ENCODE measurements around the gene KCNIP2. TPM values are rescaled to one million over a fixed set of nuclear protein-coding genes. Genes with fewer than 3 reads are reported as not detected.

KCNIP2 gene
- total RNA-seq, 1 experiment from 2014 or later, result not detected

DNA sequence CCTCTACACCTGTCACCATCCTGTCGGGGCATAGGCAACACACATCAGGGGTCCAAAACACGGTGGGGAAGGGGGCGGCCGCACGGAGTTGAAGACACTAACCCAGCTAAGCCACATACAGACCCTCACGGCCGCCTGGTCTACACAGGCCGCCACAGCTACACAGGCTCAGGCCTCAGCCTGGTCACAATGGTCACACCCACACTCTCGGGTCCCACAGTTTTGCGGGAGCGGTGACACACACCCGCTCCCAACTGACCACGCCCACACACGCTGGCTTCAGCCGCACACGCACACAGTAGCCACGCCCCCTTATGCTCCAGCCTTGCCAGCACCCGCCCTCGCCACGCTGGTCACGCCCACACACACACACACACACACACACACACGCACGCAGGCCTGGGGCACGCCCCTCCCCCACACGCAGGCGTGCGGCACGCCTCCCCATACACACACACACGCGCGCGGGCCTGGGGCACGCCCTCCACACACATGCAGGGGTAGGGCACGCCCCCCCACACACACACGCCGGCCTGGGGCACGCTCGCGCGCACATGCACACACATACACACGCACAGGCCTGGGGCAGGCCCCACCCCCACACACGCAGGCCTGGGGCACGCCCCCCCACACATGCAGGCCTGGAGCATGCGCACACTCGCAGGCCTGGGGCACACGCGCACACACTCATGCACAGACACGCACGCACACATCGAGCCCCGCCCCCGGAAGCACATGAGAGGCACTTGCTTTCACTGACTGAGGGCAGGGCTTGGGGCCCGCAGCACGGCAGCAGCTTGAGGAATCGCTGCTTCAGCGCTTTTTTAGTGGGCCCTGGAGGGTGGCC lies 13.1 kb downstream of the KCNIP2 start:
- in situ Hi-C loops (cut with HindIII; ENCODE audit: low sequenced_read_pairs), result no loop called here

DNA sequence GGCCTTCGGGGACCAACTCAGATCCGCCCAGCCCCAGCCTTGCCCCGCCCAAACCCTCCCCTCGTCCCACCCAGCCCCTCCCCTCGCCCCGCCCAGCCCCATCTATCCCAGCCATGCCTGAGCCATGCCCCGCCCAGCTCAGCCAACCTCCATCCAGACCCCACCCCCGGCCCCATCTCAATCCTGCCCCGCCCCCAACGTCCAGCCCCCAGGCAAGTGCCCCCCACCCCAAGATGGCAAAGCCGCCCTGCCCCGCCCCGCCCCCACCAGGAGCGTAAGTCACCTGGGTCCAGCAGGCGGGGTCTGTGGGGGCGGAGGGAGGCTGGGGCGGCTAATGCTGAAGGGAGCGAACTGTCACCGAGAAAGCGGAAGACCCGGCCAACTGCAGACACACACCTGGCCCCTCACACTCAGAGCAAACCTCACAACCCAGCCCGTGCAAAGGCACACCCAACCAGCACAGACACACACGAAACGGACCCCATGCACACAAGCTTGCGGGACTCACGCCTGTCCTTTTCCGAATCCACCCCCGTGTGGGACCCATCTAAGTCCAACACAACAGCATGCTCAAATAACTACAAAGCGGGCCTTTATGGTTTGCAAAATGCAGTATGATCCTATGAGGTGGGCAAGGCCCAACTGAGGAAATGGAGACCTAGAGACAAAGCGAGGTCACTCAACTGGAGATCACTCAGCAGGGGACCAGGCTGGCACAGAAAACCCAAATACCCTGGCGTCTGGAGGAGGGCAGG lies 13.9 kb downstream of the KCNIP2 start:
- in situ Hi-C loops (cut with HindIII; ENCODE audit: low sequenced_read_pairs), result no loop called here
- no peak for DNase-seq (ENCODE audit: low spot score)

More for the DNA sequence above, 13.1 kb downstream of the KCNIP2 start:
- DNase-seq (ENCODE audit: low spot score), result no peak

DNA sequence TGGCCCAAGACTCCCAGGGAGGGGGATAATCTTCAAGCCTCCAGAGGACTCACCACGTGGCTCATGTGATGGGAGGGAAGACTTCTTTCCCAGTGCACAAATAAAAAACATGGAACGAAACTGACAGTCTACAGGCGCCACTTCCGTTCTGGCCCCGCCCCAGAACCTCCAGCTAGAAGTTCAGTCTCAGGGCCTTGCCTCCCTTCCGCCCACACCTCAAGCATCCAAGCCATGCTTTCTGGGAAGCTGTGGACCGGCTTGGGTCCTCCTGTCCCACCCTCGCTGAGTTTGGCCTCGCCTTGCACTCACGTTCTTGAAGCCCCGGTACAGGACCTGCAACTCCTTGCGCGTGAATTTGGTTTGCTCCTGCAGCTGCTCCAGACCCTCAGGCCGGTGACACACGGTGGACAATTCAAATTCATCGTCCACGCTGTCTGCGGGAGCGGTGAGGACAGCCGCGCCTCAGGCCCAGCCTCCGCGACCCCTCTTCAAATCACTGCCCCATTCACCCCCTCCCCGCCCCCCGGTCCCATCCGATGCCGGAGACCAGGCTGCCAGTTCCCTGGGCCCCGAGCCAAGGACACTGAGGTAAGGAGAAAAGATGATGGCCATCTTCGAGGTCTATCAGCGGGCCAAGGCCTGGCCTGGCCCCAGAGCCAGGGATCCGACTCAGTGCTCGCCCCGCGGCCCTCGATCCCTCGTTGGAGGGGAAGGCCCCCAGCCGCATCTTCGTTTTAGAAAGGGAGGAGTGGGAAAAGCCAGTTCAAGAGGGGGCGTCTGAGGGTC lies 14.6 kb downstream of the KCNIP2 start:
- in situ Hi-C loops (cut with HindIII; ENCODE audit: low sequenced_read_pairs), result no loop called here

GRCh38 chr10:101827919-101828600 lies 15.5 kb downstream of the KCNIP2 start:
- DNase-seq (ENCODE audit: low spot score), result no peak
- in situ Hi-C loops (cut with HindIII; ENCODE audit: low sequenced_read_pairs), result no loop called here

More for the DNA sequence above, 14.6 kb downstream of the KCNIP2 start:
- DNase-seq (ENCODE audit: low spot score), result no peak

- DNase-seq (ENCODE audit: low spot score), result no peak
- in situ Hi-C loops (cut with HindIII; ENCODE audit: low sequenced_read_pairs), result no loop called here
Measured at GRCh38 chr10:101826852-101827434, 16.7 kb downstream of the KCNIP2 start.

DNA sequence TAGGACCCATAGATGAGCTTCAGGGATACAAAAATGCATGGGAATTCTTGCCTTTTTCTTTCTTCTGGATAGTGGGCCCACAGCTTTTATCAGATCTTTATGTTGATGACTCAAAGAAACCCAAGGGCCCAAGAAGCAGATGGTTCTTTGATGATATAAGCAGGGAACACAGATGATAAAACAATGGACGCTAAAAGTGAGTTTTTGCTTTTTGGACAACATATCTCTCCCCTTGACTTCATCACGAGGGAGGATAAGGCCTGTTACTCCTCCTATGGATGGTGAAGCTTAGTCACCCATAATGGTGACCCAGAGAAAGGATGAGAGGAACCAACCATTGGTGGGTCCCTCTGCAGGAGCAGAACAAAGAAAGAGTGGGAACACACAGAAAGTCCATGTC lies 18.9 kb downstream of the KCNIP2 start:
- in situ Hi-C loops (cut with HindIII; ENCODE audit: low sequenced_read_pairs), result no loop called here
- DNase-seq (ENCODE audit: low spot score), result no peak

DNA sequence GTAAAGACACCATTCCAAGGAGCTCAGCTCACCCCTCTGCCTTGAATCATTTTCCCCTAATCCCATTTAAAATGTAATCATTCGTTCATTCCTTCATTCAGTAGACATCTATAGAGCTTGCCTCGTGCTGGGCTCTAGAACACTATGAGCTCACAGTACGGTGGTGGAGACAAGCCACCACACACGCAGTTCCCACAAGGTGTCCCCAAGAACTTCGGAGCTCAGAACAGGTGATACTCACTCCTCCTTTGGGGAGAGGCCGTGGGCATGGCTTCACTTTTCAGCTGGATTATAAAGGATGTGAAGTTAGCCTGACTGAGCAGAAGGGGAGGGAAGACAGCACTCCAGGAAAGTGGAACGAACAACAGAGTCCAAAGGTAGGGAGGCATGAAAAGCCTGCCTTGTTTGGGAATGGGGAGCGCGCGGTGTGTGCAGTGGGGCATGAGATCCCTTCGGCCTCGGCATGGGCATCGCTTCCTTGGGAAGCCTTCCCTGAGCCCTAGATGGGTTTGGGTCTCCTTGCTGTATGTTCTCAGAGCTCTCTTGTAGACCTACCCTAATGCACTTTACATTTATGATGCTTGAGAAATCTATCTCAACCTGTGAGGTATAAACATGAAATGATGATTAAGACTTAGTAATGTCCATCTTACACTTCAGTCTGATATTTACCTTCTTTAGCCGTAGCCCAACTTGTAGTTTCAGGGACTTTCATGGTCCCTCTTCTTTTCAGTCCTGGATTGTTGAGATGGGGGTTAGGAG lies 24.5 kb downstream of the KCNIP2 start:
- no peak for DNase-seq (ENCODE audit: low spot score)
- in situ Hi-C loops (cut with HindIII; ENCODE audit: low sequenced_read_pairs), result no loop called here

DNA sequence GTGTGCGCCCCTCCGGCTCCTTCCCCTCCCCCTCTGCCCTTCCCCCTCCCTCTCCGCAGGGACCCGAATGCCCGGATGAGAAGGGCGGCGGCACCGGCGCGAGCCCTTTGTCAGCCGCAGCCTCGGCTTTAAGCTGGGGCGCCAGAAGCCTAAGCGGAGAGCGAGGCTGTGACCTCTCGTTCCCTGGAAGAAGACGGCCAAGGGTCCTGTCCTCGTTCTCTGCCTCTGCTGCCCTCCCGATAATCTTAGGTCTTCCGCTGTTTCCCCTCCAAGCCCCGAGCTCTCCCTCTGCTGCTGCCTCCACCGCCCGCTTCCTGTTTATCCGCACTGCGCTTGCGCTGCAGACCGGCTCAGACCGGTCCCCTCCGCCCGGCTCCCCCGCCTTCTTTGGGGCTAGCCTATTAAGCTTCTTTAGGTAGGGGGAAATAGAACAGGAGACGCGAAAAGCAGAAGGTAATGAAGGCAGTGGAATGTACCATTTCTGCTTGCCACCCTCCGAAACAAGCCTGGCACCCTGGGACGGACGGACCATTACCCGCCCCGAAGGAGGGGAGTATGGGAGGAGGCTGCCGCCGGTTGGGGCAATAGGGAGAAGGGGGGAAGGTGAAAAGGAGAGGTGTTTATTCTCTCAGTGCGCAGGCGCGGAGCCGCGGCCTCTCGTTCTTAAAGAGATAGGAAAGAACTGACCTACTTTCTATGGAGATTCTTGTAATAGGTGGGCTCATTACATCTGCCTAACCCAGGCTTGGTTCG lies 25.3 kb downstream of the KCNIP2 start, which contains the start of gene OGA:
Gene OGA, minus strand, starts transcription at position 326 of the 753 bp plus-strand sequence. CDS start 422 bp downstream, outside the sequence.
- in situ Hi-C loops (cut with HindIII; ENCODE audit: low sequenced_read_pairs), result no loop called here
- peak; percentile 100 for DNase-seq (ENCODE audit: low spot score)

DNA sequence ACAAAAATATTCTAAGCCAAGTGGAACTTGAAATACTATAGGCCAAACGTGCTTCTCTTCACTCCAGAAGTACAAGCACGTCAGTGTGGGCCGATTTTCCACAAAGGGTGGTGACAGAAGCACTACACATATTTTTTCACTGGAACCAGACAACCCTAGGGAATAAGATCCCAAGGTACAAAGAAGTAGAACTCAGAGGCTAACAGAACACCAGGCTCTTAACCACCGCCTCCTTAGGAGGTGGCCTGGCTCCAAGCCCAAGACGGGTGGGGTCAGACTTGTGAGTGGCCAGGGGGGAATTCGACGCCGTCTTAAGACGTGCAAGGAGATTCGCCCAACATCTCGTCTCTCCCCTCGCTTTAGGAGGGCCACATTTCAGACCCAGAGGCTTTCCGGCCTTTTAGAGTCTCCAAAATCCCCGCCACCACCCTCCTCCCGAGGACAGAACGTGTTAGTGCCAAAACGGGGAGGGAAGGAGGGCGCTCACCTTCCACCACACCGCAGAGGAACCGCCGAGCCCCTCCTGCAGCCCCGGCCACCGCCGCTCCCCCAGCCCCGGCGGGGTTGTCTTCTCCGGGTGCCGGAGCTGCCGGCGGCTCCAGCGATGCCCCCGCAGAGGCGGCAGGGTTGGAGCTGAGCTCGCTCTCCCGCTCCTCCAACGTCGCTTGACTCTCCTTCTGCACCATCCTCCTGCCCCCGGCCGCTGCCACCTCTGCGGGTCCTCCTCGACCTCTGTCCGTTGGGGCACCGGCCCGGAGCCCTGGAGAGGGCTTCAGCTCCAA lies 26.1 kb downstream of the KCNIP2 start:
- in situ Hi-C loops (cut with HindIII; ENCODE audit: low sequenced_read_pairs), result no loop called here

DNA sequence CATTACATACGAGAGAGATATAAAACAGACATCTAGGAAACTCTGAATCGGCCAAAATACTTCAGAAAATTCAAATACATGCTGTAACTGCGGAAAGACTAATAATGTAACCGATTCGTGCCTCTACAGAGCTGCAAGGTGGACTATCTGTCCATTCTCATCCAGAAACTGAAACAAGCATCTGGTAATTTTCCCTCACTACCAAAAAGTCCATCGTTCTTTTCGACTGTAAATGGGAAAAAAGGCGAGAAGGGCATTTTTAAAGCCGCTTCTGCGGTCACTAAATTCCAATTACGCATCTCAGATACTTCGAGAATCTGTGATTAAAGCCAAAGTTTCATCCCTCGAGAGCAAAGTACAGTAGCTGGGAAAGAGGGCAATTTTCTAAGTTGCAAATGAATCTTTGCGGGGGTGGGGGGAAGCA lies 26.7 kb downstream of the KCNIP2 start:
- DNase-seq (ENCODE audit: low spot score), result no peak
- in situ Hi-C loops (cut with HindIII; ENCODE audit: low sequenced_read_pairs), result no loop called here

More for the DNA sequence above, 26.1 kb downstream of the KCNIP2 start:
- peak; percentile 75 for DNase-seq (ENCODE audit: low spot score)

- no peak for DNase-seq (ENCODE audit: low spot score)
- in situ Hi-C loops (cut with HindIII; ENCODE audit: low sequenced_read_pairs), result no loop called here
Measured at GRCh38 chr10:101816376-101816775, 27.2 kb downstream of the KCNIP2 start.

DNA sequence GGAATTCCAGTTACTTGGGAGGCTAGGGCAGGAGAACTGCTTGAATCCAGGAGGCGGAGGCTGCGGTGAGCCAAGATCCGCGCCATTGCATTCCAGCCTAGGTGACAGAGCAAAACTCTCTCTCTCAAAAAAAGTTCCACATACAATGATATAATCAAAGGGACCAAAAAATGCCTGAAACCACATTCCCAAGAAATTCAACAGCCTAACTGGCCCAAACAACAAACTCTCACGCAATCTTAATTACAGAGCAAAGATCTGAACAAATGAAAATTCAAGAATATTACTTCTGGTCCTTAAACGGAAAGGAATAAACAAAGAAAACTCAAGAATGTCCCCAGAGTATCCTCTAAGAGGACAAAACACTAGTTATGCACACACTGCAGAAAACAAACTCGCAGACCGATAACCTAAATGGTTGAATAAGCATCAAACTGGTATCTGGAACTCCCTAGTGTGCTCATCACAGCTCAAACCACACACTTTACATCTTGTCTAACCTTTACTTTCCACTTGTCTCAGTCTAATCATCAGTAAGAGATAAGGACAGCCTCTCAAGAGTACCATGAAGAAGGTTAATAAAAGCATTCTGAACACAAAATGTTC lies 29.0 kb downstream of the KCNIP2 start:
- no peak for DNase-seq (ENCODE audit: low spot score)
- in situ Hi-C loops (cut with HindIII; ENCODE audit: low sequenced_read_pairs), result no loop called here

- peak; percentile 64 for DNase-seq (ENCODE audit: low spot score)
- in situ Hi-C loops (cut with HindIII; ENCODE audit: low sequenced_read_pairs), result no loop called here
Measured at GRCh38 chr10:101812606-101813005, 31.0 kb downstream of the KCNIP2 start.

DNA sequence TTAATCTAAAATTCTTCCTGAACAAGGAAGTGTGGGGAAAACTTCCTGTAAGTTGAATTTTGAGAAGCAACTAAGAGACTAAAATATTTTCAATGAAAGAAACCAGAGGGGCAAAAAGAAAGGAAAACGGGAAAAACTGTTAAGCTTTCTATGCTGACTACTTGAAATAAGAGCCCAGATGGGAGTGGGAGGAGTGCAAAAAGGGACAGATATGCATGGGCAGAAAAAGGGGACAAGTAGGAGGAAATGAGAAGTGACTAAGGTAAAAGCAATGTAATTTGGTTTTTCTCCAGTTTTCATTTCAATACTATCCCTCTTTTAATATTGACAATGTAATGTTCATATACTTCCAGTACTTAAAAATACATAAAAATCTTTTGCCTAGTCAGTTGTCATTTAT lies 36.4 kb downstream of the KCNIP2 start:
- in situ Hi-C loops (cut with HindIII; ENCODE audit: low sequenced_read_pairs), result no loop called here
- DNase-seq (ENCODE audit: low spot score), result no peak

DNA sequence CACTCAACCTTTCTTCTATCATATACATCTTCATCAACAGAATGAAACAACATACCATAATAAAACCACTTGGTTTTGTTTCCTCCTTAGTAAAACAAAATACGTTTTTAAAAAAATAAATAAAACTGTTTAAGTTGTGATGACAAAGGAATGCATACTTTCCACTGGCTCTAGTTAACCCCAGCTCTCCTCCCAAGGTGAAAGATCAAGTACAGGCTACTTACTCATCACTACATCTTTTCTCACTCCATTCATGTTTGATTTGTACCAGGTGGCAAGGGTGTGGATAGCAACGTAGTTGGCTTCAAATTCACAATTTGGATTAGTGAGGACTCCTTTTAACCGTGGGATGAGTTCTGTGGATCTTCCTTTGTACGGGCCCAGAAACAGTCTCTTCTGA lies 40.1 kb downstream of the KCNIP2 start:
- no peak for DNase-seq (ENCODE audit: low spot score)
- in situ Hi-C loops (cut with HindIII; ENCODE audit: low sequenced_read_pairs), result no loop called here

- in situ Hi-C loops (cut with HindIII; ENCODE audit: low sequenced_read_pairs), result no loop called here
- DNase-seq (ENCODE audit: low spot score), result no peak
Measured at GRCh38 chr10:101797403-101798059, 46.1 kb downstream of the KCNIP2 start.
